ENCODE data around the gene SRPK2.

The SRPK2 gene

GRCh38 chr7:105136221-105136620 is 252.5 kb downstream of the SRPK2 start:
- peak; percentile 11 for DNase-seq (ENCODE audit: low read depth, low spot score)

GRCh38 chr7:105133986-105134655 is 254.6 kb downstream of the SRPK2 start:
- DNase-seq (ENCODE audit: low read depth, low spot score): no peak

GRCh38 chr7:105133358-105133757 is 255.4 kb downstream of the SRPK2 start:
- DNase-seq (ENCODE audit: low read depth, low spot score): no peak

- DNase-seq (ENCODE audit: low read depth, low spot score): no peak
Observed at GRCh38 chr7:105132835-105133234, 255.9 kb downstream of the SRPK2 start.

- DNase-seq (ENCODE audit: low read depth, low spot score): no peak
Observed at GRCh38 chr7:105132335-105132734, 256.4 kb downstream of the SRPK2 start.

- no peak for DNase-seq (ENCODE audit: low read depth, low spot score)
Observed at GRCh38 chr7:105131890-105132289, 256.8 kb downstream of the SRPK2 start.

- DNase-seq (ENCODE audit: low read depth, low spot score): no peak
Observed at GRCh38 chr7:105131033-105131656, 257.6 kb downstream of the SRPK2 start.

GRCh38 chr7:105130580-105130979 is 258.1 kb downstream of the SRPK2 start:
- no peak for DNase-seq (ENCODE audit: low read depth, low spot score)

GRCh38 chr7:105130048-105130447 is 258.7 kb downstream of the SRPK2 start:
- DNase-seq (ENCODE audit: low read depth, low spot score): no peak

- no peak for DNase-seq (ENCODE audit: low read depth, low spot score)
Observed at GRCh38 chr7:105127179-105127578, 261.5 kb downstream of the SRPK2 start.

GRCh38 chr7:105126436-105126975 is 262.2 kb downstream of the SRPK2 start:
- DNase-seq (ENCODE audit: low read depth, low spot score): no peak

GRCh38 chr7:105125745-105126144 is 263.0 kb downstream of the SRPK2 start:
- no peak for DNase-seq (ENCODE audit: low read depth, low spot score)

- DNase-seq (ENCODE audit: low read depth, low spot score): no peak
Observed at GRCh38 chr7:105122619-105123018, 266.1 kb downstream of the SRPK2 start.

GRCh38 chr7:105118612-105119600 is 269.8 kb downstream of the SRPK2 start:
- no peak for DNase-seq (ENCODE audit: low read depth, low spot score)

- no peak for DNase-seq (ENCODE audit: low read depth, low spot score)
Observed at GRCh38 chr7:105112440-105113418, 276.0 kb downstream of the SRPK2 start.

GRCh38 chr7:105107458-105107857 is 281.3 kb downstream of the SRPK2 start:
- DNase-seq (ENCODE audit: low read depth, low spot score): no peak

- no peak for DNase-seq (ENCODE audit: low read depth, low spot score)
Observed at GRCh38 chr7:105106473-105106872, 282.2 kb downstream of the SRPK2 start.

- no peak for DNase-seq (ENCODE audit: low read depth, low spot score)
Observed at GRCh38 chr7:105105579-105105978, 283.1 kb downstream of the SRPK2 start.

GRCh38 chr7:105102557-105103352 is 286.0 kb downstream of the SRPK2 start:
- DNase-seq (ENCODE audit: low read depth, low spot score): no peak

GRCh38 chr7:105101864-105102263 is 286.9 kb downstream of the SRPK2 start:
- DNase-seq (ENCODE audit: low read depth, low spot score): no peak

All from astrocyte of the hippocampus (primary cell).